Activated naive CD8-positive, alpha-beta T cell treated with anti-CD3 and anti-CD28 coated beads for 36 hours (primary cell): ENCODE data around the gene RIMS3. TPM values are rescaled to one million over a fixed set of nuclear protein-coding genes. Genes with fewer than 3 reads are reported as not detected.

Experiments used
- DNase-seq: peaks from one replicate; pipeline ENCODE4 v3.0.0; 2021
- H3K27ac Mint-ChIP-seq: one replicate; pipeline ENCODE4 v1.8.0; 2022; ENCODE audit warnings: mild to moderate bottlenecking, moderate library complexity, mixed read lengths
- H3K27me3 Mint-ChIP-seq: one replicate; pipeline ENCODE4 v1.8.0; 2022; ENCODE audit warnings: mild to moderate bottlenecking, mixed read lengths
- H3K36me3 Mint-ChIP-seq: one replicate; pipeline ENCODE4 v1.8.0; 2021; ENCODE audit warnings: mild to moderate bottlenecking, mixed read lengths
- H3K4me1 Mint-ChIP-seq: one replicate; pipeline ENCODE4 v1.8.0; 2021; ENCODE audit warnings: mixed read lengths
- H3K4me3 Mint-ChIP-seq: one replicate; pipeline ENCODE4 v1.8.0; 2022; ENCODE audit warnings: mild to moderate bottlenecking, moderate library complexity, mixed read lengths
- H3K9me3 Mint-ChIP-seq: one replicate; pipeline ENCODE4 v1.8.0; 2022; ENCODE audit warnings: mixed read lengths
- total RNA-seq, 2 experiments: library from RNA; stranded (reverse); gene quantifications; one replicate each; pipeline ENCODE4 v1.2.3, GENCODE V29; 2021

The RIMS3 gene
- total RNA-seq, 2 experiments from 2014 or later, result 1.1 to 1.9 TPM

- Mint-ChIP-seq H3K27ac (no peak overlapping the region), H3K4me3 (no peak overlapping the region), H3K4me1 (peaks cover 59% of the 10 kb centered on the region), H3K27me3 (no peaks in the 10 kb centered on the region), H3K36me3 (peaks cover 26% of the 10 kb centered on the region), H3K9me3 (no peaks in the 10 kb centered on the region)
- DNase-seq, result no peak
These were observed 34.3 kb upstream of the RIMS3 start for GRCh38 chr1:40699787-40700186.

GRCh38 chr1:40697436-40697835, 32.0 kb upstream of the RIMS3 start:
- H3K9me3 Mint-ChIP-seq, result no peaks in the 10 kb centered on the region
- no peak overlapping the region for H3K27ac Mint-ChIP-seq
- peaks cover 33% of the 10 kb centered on the region for H3K36me3 Mint-ChIP-seq
- H3K4me1 Mint-ChIP-seq, result peaks cover 61% of the 10 kb centered on the region
- DNase-seq, result no peak
- no peaks in the 10 kb centered on the region for H3K27me3 Mint-ChIP-seq
- H3K4me3 Mint-ChIP-seq, result no peak overlapping the region

- no peaks in the 10 kb centered on the region for H3K27me3 Mint-ChIP-seq
- no peak overlapping the region for H3K27ac Mint-ChIP-seq
- peaks cover 56% of the 10 kb centered on the region for H3K4me1 Mint-ChIP-seq
- H3K36me3 Mint-ChIP-seq, result peaks cover 35% of the 10 kb centered on the region
- no peak for DNase-seq
- H3K9me3 Mint-ChIP-seq, result no peaks in the 10 kb centered on the region
- H3K4me3 Mint-ChIP-seq, result no peak overlapping the region
These were observed 30.8 kb upstream of the RIMS3 start for GRCh38 chr1:40696294-40696693.

GRCh38 chr1:40694353-40694874, 28.9 kb upstream of the RIMS3 start:
- H3K27me3 Mint-ChIP-seq, result no peaks in the 10 kb centered on the region
- peaks cover 61% of the 10 kb centered on the region for H3K4me1 Mint-ChIP-seq
- H3K36me3 Mint-ChIP-seq, result peaks cover 43% of the 10 kb centered on the region
- no peak for DNase-seq
- peaks cover 1% of the 10 kb centered on the region for H3K9me3 Mint-ChIP-seq
- H3K4me3 Mint-ChIP-seq, result peak overlapping the region; percentile 42
- H3K27ac Mint-ChIP-seq, result peak overlapping the region; percentile 34

GRCh38 chr1:40693425-40693824, 27.9 kb upstream of the RIMS3 start:
- no peak for DNase-seq
- H3K27me3 Mint-ChIP-seq, result no peaks in the 10 kb centered on the region
- peak overlapping the region; percentile 96 for H3K4me3 Mint-ChIP-seq
- peaks cover 53% of the 10 kb centered on the region for H3K4me1 Mint-ChIP-seq
- peaks cover 1% of the 10 kb centered on the region for H3K9me3 Mint-ChIP-seq
- peak overlapping the region; percentile 96 for H3K27ac Mint-ChIP-seq
- H3K36me3 Mint-ChIP-seq, result peaks cover 37% of the 10 kb centered on the region

GRCh38 chr1:40692429-40692895, 27.0 kb upstream of the RIMS3 start:
- Mint-ChIP-seq H3K27ac (peak overlapping the region; percentile 96), H3K9me3 (peaks cover 1% of the 10 kb centered on the region), H3K27me3 (no peaks in the 10 kb centered on the region), H3K36me3 (peaks cover 37% of the 10 kb centered on the region), H3K4me3 (peak overlapping the region; percentile 96), H3K4me1 (peaks cover 50% of the 10 kb centered on the region)
- no peak for DNase-seq

GRCh38 chr1:40691538-40692428, 26.3 kb upstream of the RIMS3 start, which contains the start of gene NFYC:
NFYC (plus strand) TSS chr1:40691704; CDS start chr1:40738844, 47,140 bp downstream.
- Mint-ChIP-seq H3K27ac (peak within 1 kb of the TSS; percentile 96), H3K9me3 (peaks cover 1% of the 10 kb centered on the region), H3K4me1 (peaks cover 43% of the 10 kb centered on the region), H3K36me3 (peaks cover 36% of the 10 kb centered on the region), H3K4me3 (peak within 1 kb of the TSS; percentile 96), H3K27me3 (no peaks in the 10 kb centered on the region)
- peak; percentile 97 for DNase-seq

- H3K4me3 Mint-ChIP-seq, result peak overlapping the region; percentile 96
- peaks cover 35% of the 10 kb centered on the region for H3K4me1 Mint-ChIP-seq
- peaks cover 31% of the 10 kb centered on the region for H3K36me3 Mint-ChIP-seq
- H3K27ac Mint-ChIP-seq, result peak overlapping the region; percentile 96
- no peaks in the 10 kb centered on the region for H3K27me3 Mint-ChIP-seq
- no peak for DNase-seq
- peaks cover 4% of the 10 kb centered on the region for H3K9me3 Mint-ChIP-seq
These were observed 25.5 kb upstream of the RIMS3 start for GRCh38 chr1:40690771-40691537.

- Mint-ChIP-seq H3K9me3 (peaks cover 4% of the 10 kb centered on the region), H3K27me3 (no peaks in the 10 kb centered on the region), H3K36me3 (peaks cover 35% of the 10 kb centered on the region), H3K4me3 (no peak overlapping the region), H3K27ac (no peak overlapping the region), H3K4me1 (peaks cover 29% of the 10 kb centered on the region)
- no peak for DNase-seq
These were observed 24.3 kb upstream of the RIMS3 start for GRCh38 chr1:40689737-40690136.

- Mint-ChIP-seq H3K27me3 (no peaks in the 10 kb centered on the region), H3K4me1 (peaks cover 11% of the 10 kb centered on the region), H3K27ac (no peak overlapping the region), H3K9me3 (peaks cover 4% of the 10 kb centered on the region), H3K4me3 (no peak overlapping the region), H3K36me3 (peaks cover 27% of the 10 kb centered on the region)
- no peak for DNase-seq
These were observed 22.2 kb upstream of the RIMS3 start for GRCh38 chr1:40687661-40688060.

GRCh38 chr1:40687059-40687458, 21.6 kb upstream of the RIMS3 start:
- H3K27ac Mint-ChIP-seq, result no peak overlapping the region
- no peak for DNase-seq
- H3K27me3 Mint-ChIP-seq, result no peaks in the 10 kb centered on the region
- H3K4me3 Mint-ChIP-seq, result no peak overlapping the region
- H3K4me1 Mint-ChIP-seq, result peaks cover 11% of the 10 kb centered on the region
- peaks cover 24% of the 10 kb centered on the region for H3K36me3 Mint-ChIP-seq
- H3K9me3 Mint-ChIP-seq, result peaks cover 4% of the 10 kb centered on the region

GRCh38 chr1:40684669-40685068, 19.2 kb upstream of the RIMS3 start:
- Mint-ChIP-seq H3K36me3 (peaks cover 15% of the 10 kb centered on the region), H3K9me3 (peaks cover 3% of the 10 kb centered on the region), H3K4me1 (no peaks in the 10 kb centered on the region), H3K27me3 (no peaks in the 10 kb centered on the region), H3K4me3 (no peak overlapping the region), H3K27ac (no peak overlapping the region)
- no peak for DNase-seq

GRCh38 chr1:40679165-40679953, 13.9 kb upstream of the RIMS3 start:
- H3K27me3 Mint-ChIP-seq, result peaks cover 5% of the 10 kb centered on the region

GRCh38 chr1:40676501-40676900, 11.0 kb upstream of the RIMS3 start:
- H3K27ac Mint-ChIP-seq, result no peak overlapping the region
- no peak overlapping the region for H3K4me3 Mint-ChIP-seq
- no peak for DNase-seq
- no peaks in the 10 kb centered on the region for H3K9me3 Mint-ChIP-seq
- no peaks in the 10 kb centered on the region for H3K36me3 Mint-ChIP-seq
- H3K27me3 Mint-ChIP-seq, result peaks cover 8% of the 10 kb centered on the region
- H3K4me1 Mint-ChIP-seq, result no peaks in the 10 kb centered on the region

More at GRCh38 chr1:40679165-40679953, 13.9 kb upstream of the RIMS3 start:
- DNase-seq, result no peak
- H3K36me3 Mint-ChIP-seq, result no peaks in the 10 kb centered on the region
- H3K4me3 Mint-ChIP-seq, result no peak overlapping the region
- no peaks in the 10 kb centered on the region for H3K4me1 Mint-ChIP-seq
- H3K9me3 Mint-ChIP-seq, result no peaks in the 10 kb centered on the region
- H3K27ac Mint-ChIP-seq, result no peak overlapping the region
